ENCODE measurements around the gene SPTBN5. TPM values are rescaled to one million over a fixed set of nuclear protein-coding genes. Genes with fewer than 3 reads are reported as not detected.

SPTBN5 gene
- total RNA-seq, 1 experiment from 2014 or later, result 2.1 TPM

GRCh38 chr15:41834096-41834495 is 59.8 kb downstream of the SPTBN5 start:
- TF ChIP-seq TCF7L2 (IDR thresholded peaks at IDR 0.05; ENCODE audit: low read depth, low read length), result no peak
- TF ChIP-seq, protein P1, sequence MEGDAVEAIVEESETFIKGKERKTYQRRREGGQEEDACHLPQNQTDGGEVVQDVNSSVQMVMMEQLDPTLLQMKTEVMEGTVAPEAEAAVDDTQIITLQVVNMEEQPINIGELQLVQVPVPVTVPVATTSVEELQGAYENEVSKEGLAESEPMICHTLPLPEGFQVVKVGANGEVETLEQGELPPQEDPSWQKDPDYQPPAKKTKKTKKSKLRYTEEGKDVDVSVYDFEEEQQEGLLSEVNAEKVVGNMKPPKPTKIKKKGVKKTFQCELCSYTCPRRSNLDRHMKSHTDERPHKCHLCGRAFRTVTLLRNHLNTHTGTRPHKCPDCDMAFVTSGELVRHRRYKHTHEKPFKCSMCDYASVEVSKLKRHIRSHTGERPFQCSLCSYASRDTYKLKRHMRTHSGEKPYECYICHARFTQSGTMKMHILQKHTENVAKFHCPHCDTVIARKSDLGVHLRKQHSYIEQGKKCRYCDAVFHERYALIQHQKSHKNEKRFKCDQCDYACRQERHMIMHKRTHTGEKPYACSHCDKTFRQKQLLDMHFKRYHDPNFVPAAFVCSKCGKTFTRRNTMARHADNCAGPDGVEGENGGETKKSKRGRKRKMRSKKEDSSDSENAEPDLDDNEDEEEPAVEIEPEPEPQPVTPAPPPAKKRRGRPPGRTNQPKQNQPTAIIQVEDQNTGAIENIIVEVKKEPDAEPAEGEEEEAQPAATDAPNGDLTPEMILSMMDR (IDR thresholded peaks at IDR 0.05), result no peak
- Histone ChIP-seq H3K27ac (ENCODE audit: low read length) (no peak overlapping the region), H3K36me3 (ENCODE audit: control insufficient read depth, insufficient read depth, low read length) (no peaks in the 10 kb centered on the region), H3K27me3 (ENCODE audit: control insufficient read depth, insufficient read depth, low read length) (no peaks in the 10 kb centered on the region), H3K4me1 (ENCODE audit: control insufficient read depth, insufficient read depth, low read length) (peaks cover 2% of the 10 kb centered on the region; the same call in 1 of the 2 replicates), H3K9me3 (ENCODE audit: control insufficient read depth, insufficient read depth, low read depth, low read length) (no peaks in the 10 kb centered on the region), H3K4me3 (ENCODE audit: low read depth in 2 of 2, low read length in 2 of 2) (no peak overlapping the region)
- POLR2A ChIA-PET, result no interaction called here
- intact Hi-C loops (cut with micrococcal nuclease; ENCODE audit: unreplicated experiment) (no loop called here), in situ Hi-C loops (cut with HindIII; ENCODE audit: low pct_unique_long_range_greater_than_20kb, low sequenced_read_pairs) (no loop called here)
- BruUV-seq (replicated peaks), result no TSS peak
- CTCF ChIA-PET, result no interaction called here
- ATAC-seq, result no peak
- no peak for DNase-seq (ENCODE audit: low read depth, low spot score)

GRCh38 chr15:41832875-41833274 is 61.0 kb downstream of the SPTBN5 start:
- TF ChIP-seq TCF7L2 (IDR thresholded peaks at IDR 0.05; ENCODE audit: low read depth, low read length) (no peak), POLR2AphosphoS5 (IDR thresholded peaks at IDR 0.05; ENCODE audit: low read depth, low read length) (no peak), SIN3A (IDR thresholded peaks at IDR 0.05; ENCODE audit: borderline replicate concordance, insufficient read depth, low read depth, low read length) (no peak)
- TF ChIP-seq, protein P2, sequence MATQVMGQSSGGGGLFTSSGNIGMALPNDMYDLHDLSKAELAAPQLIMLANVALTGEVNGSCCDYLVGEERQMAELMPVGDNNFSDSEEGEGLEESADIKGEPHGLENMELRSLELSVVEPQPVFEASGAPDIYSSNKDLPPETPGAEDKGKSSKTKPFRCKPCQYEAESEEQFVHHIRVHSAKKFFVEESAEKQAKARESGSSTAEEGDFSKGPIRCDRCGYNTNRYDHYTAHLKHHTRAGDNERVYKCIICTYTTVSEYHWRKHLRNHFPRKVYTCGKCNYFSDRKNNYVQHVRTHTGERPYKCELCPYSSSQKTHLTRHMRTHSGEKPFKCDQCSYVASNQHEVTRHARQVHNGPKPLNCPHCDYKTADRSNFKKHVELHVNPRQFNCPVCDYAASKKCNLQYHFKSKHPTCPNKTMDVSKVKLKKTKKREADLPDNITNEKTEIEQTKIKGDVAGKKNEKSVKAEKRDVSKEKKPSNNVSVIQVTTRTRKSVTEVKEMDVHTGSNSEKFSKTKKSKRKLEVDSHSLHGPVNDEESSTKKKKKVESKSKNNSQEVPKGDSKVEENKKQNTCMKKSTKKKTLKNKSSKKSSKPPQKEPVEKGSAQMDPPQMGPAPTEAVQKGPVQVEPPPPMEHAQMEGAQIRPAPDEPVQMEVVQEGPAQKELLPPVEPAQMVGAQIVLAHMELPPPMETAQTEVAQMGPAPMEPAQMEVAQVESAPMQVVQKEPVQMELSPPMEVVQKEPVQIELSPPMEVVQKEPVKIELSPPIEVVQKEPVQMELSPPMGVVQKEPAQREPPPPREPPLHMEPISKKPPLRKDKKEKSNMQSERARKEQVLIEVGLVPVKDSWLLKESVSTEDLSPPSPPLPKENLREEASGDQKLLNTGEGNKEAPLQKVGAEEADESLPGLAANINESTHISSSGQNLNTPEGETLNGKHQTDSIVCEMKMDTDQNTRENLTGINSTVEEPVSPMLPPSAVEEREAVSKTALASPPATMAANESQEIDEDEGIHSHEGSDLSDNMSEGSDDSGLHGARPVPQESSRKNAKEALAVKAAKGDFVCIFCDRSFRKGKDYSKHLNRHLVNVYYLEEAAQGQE (IDR thresholded peaks at IDR 0.05; ENCODE audit: insufficient read depth in 1 of 2, low read depth in 2 of 2, low read length in 1 of 2), result no peak
- TF ChIP-seq, protein P1 (IDR thresholded peaks at IDR 0.05), result no peak
- Histone ChIP-seq H3K4me3 (ENCODE audit: low read depth in 2 of 2, low read length in 2 of 2) (no peak overlapping the region), H3K36me3 (ENCODE audit: control insufficient read depth, insufficient read depth, low read length) (no peaks in the 10 kb centered on the region), H3K4me1 (ENCODE audit: control insufficient read depth, insufficient read depth, low read length) (peaks cover 8% of the 10 kb centered on the region), H3K9me3 (ENCODE audit: control insufficient read depth, insufficient read depth, low read depth, low read length) (no peaks in the 10 kb centered on the region), H3K27ac (ENCODE audit: low read length) (no peak overlapping the region), H3K27me3 (ENCODE audit: control insufficient read depth, insufficient read depth, low read length) (no peaks in the 10 kb centered on the region)
- ChIA-PET POLR2A (no interaction called here), CTCF (no interaction called here)
- in situ Hi-C loops (cut with HindIII; ENCODE audit: low pct_unique_long_range_greater_than_20kb, low sequenced_read_pairs), result no loop called here
- BruUV-seq (replicated peaks), result no TSS peak
- intact Hi-C loops (cut with micrococcal nuclease; ENCODE audit: unreplicated experiment), result no loop called here
- DNase-seq (ENCODE audit: low read depth, low spot score), result no peak
- no peak for ATAC-seq
